ENCODE data around the gene UCK1.

The UCK1 gene

DNA sequence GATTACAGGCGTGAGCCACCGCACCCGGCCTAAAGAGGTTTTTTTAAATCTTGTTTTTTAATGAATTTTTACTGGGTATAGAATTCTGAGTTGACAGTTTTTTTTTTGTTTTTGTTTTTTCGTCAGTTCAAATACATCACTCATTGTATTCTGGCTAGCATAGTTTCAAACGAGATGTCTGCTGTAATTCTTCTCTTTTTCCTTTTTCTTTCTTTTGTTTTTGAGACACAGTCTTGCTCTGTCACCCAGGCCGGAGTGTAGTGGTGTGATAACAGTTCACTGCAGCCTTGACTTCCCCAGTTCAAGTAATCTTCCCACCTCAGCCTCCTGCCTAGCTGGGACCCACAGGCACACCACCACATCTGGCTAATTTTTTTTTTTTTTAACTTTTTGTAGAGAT lies 12.1 kb upstream of the UCK1 start:
- TF ChIP-seq, protein P1, sequence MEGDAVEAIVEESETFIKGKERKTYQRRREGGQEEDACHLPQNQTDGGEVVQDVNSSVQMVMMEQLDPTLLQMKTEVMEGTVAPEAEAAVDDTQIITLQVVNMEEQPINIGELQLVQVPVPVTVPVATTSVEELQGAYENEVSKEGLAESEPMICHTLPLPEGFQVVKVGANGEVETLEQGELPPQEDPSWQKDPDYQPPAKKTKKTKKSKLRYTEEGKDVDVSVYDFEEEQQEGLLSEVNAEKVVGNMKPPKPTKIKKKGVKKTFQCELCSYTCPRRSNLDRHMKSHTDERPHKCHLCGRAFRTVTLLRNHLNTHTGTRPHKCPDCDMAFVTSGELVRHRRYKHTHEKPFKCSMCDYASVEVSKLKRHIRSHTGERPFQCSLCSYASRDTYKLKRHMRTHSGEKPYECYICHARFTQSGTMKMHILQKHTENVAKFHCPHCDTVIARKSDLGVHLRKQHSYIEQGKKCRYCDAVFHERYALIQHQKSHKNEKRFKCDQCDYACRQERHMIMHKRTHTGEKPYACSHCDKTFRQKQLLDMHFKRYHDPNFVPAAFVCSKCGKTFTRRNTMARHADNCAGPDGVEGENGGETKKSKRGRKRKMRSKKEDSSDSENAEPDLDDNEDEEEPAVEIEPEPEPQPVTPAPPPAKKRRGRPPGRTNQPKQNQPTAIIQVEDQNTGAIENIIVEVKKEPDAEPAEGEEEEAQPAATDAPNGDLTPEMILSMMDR (IDR thresholded peaks at IDR 0.05; ENCODE audit: low read length), result no peak
- TF ChIP-seq EZH2 (IDR thresholded peaks at IDR 0.05; ENCODE audit: borderline replicate concordance, low read length), result no peak
- H3K4me3 ChIP-seq (ENCODE audit: low read depth, low read length, poor library complexity, severe bottlenecking), result no peak overlapping the region
- H3F3A ChIP-seq (ENCODE audit: insufficient read depth, low read length), result no peaks in the 10 kb centered on the region
- H3K27ac ChIP-seq (ENCODE audit: low read depth, low read length, poor library complexity, severe bottlenecking), result no peak overlapping the region
- H4K20me1 ChIP-seq (ENCODE audit: insufficient read depth, low read length), result no peaks in the 10 kb centered on the region
- H3K79me2 ChIP-seq (ENCODE audit: insufficient read depth, low read length), result no peaks in the 10 kb centered on the region
- no peak overlapping the region for H3K9ac ChIP-seq (ENCODE audit: low read length)
- H3K4me2 ChIP-seq (ENCODE audit: low read length), result no peak overlapping the region
- H2AFZ ChIP-seq (ENCODE audit: low read length), result no peak overlapping the region
- H3K4me1 ChIP-seq (ENCODE audit: insufficient read depth, low read length, severe bottlenecking), result no peaks in the 10 kb centered on the region
- H3K36me3 ChIP-seq (ENCODE audit: insufficient read depth, low read length), result no peaks in the 10 kb centered on the region
- H3K9me3 ChIP-seq (ENCODE audit: low read length), result peaks cover 5% of the 10 kb centered on the region
- no peaks in the 10 kb centered on the region for H3K9me2 ChIP-seq (ENCODE audit: low read depth, low read length)
- H3K27me3 ChIP-seq (ENCODE audit: insufficient read depth, low read length), result no peaks in the 10 kb centered on the region

DNA sequence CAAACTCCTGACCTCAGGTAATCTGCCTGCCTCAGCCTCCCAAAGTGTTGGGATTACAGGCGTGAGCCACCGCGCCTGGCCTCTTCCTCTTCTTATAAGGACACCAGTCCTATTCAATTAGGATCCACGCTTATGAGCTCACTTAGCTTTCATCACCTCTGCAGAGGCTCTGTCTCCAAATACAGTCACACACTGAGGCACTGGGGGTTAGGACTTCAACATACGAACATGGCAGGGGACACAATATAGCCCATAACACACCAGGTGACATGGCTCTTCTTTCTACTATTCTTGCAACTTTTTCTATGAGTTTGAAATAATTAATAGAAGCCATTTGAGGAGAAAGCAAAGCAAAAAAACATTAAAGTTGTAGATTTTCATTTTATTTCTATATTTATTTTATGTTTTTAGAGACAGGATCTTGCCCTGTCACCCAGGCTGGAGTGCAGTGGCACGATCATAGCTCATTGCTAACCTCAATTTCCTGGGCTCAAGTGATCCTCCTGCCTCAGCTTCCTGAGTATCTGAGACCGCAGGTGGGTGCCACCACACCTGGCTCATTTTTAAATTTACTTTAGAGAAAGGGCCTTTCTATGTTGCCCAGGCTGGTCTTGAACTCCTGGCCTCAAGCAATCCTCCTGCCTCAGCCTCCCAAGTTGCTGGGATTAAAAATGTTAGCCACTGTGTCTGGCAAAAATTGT lies 8.3 kb upstream of the UCK1 start:
- TF ChIP-seq, protein P1 (IDR thresholded peaks at IDR 0.05; ENCODE audit: low read length), result no peak
- TF ChIP-seq EZH2 (IDR thresholded peaks at IDR 0.05; ENCODE audit: borderline replicate concordance, low read length), result no peak
- H3K79me2 ChIP-seq (ENCODE audit: insufficient read depth, low read length), result no peaks in the 10 kb centered on the region
- no peak overlapping the region for H3K9ac ChIP-seq (ENCODE audit: low read length)
- no peaks in the 10 kb centered on the region for H4K20me1 ChIP-seq (ENCODE audit: insufficient read depth, low read length)
- H3K27me3 ChIP-seq (ENCODE audit: insufficient read depth, low read length), result 0 out of 2 replicates have a peak, but pooled peaks cover 4% of the 10 kb centered on the region
- no peaks in the 10 kb centered on the region for H3F3A ChIP-seq (ENCODE audit: insufficient read depth, low read length)
- H3K4me3 ChIP-seq (ENCODE audit: low read depth, low read length, poor library complexity, severe bottlenecking), result no peak overlapping the region
- H3K27ac ChIP-seq (ENCODE audit: low read depth, low read length, poor library complexity, severe bottlenecking), result no peak overlapping the region
- peaks cover 5% of the 10 kb centered on the region for H3K9me3 ChIP-seq (ENCODE audit: low read length)
- H3K4me2 ChIP-seq (ENCODE audit: low read length), result no peak overlapping the region
- no peaks in the 10 kb centered on the region for H3K9me2 ChIP-seq (ENCODE audit: low read depth, low read length)
- peaks cover 3% of the 10 kb centered on the region for H3K4me1 ChIP-seq (ENCODE audit: insufficient read depth, low read length, severe bottlenecking)
- H2AFZ ChIP-seq (ENCODE audit: low read length), result no peak overlapping the region
- H3K36me3 ChIP-seq (ENCODE audit: insufficient read depth, low read length), result no peaks in the 10 kb centered on the region

DNA sequence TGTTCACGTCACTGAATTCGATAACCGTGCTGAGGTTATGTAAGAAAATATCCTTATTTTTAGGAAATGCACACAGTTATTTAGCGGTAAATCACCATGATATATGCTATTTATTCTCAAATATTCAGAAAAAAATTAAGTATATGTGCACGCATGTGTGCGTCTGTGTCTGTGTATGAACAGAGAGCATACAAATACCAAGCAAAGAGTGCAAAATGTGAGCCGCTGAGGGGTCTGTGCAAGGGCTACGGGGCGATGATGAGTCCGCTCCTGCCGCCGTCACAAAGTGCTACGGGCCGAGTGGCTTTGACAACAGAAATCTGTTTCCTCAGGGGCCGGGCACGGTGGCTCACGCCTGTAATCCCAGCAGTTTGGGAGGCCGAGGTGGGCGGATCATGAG lies 6.9 kb upstream of the UCK1 start:
- Histone ChIP-seq H2AFZ (ENCODE audit: low read length) (no peak overlapping the region), H3K4me1 (ENCODE audit: insufficient read depth, low read length, severe bottlenecking) (peaks cover 3% of the 10 kb centered on the region), H3K27me3 (ENCODE audit: insufficient read depth, low read length) (0 out of 2 replicates have a peak, but pooled peaks cover 4% of the 10 kb centered on the region), H3K79me2 (ENCODE audit: insufficient read depth, low read length) (no peaks in the 10 kb centered on the region), H3K9ac (ENCODE audit: low read length) (no peak overlapping the region), H3K9me2 (ENCODE audit: low read depth, low read length) (no peaks in the 10 kb centered on the region), H3K4me2 (ENCODE audit: low read length) (no peak overlapping the region), H4K20me1 (ENCODE audit: insufficient read depth, low read length) (no peaks in the 10 kb centered on the region), H3K36me3 (ENCODE audit: insufficient read depth, low read length) (no peaks in the 10 kb centered on the region), H3F3A (ENCODE audit: insufficient read depth, low read length) (no peaks in the 10 kb centered on the region), H3K9me3 (ENCODE audit: low read length) (no peaks in the 10 kb centered on the region), H3K4me3 (ENCODE audit: low read depth, low read length, poor library complexity, severe bottlenecking) (no peak overlapping the region), H3K27ac (ENCODE audit: low read depth, low read length, poor library complexity, severe bottlenecking) (no peak overlapping the region)
- no peak for TF ChIP-seq EZH2 (IDR thresholded peaks at IDR 0.05; ENCODE audit: borderline replicate concordance, low read length)
- TF ChIP-seq, protein P1 (IDR thresholded peaks at IDR 0.05; ENCODE audit: low read length), result no peak
